Panc1 (cell line): Measurements from ENCODE around the gene PCBD1. TPM values are rescaled to one million over a fixed set of nuclear protein-coding genes. Genes with fewer than 3 reads are reported as not detected.
A peak's percentile ranks its signal among the peaks of the same experiment; 100 is the strongest.

Experiments used
- ATAC-seq: fragments of 200-7000 bp; cut with Tn5 transposase; 2 replicates; pipeline ENCODE4 v1.9.1; 2020; ENCODE audit warnings: mild to moderate bottlenecking, moderate library complexity
- BruUV-seq: library from RNA; stranded (reverse); fragments of 400-500 nt; replicated peaks from 2 replicates; lab custom pipeline; 2021; lab: Mats Ljungman, UMichigan
- CTCF ChIA-PET: fragments of 300-600 bp; sonication (Branson Sonifier 250); formaldehyde crosslinking; loops from one replicate; lab custom pipeline; 2022; ENCODE audit warnings: antibody characterized with exemption; lab: Charles Lee
- POLR2A ChIA-PET: fragments of 300-600 bp; sonication (Branson Sonifier 250); formaldehyde crosslinking; loops from one replicate; lab custom pipeline; 2022; ENCODE audit warnings: antibody characterized with exemption; lab: Charles Lee
- DNase-seq: peaks from one replicate; pipeline ENCODE4 v3.0.0-alpha.2; 2010; ENCODE audit warnings: low read depth, low spot score
- H3K27ac ChIP-seq: 2 replicates; pipeline ENCODE4 v1.5.1; 2011; ENCODE audit warnings: mild to moderate bottlenecking, low read length, inconsistent platforms
- H3K27me3 ChIP-seq: fragments of 200-500 bp; sonication (Bioruptor generic); 2 replicates; pipeline ENCODE4 v1.6.0; 2014; ENCODE audit warnings: low read length, inconsistent platforms; ENCODE audit not compliant: control insufficient read depth, insufficient read depth
- H3K36me3 ChIP-seq: fragments of 200-500 bp; sonication (Bioruptor generic); 2 replicates; pipeline ENCODE4 v1.5.1; 2014; ENCODE audit warnings: inconsistent platforms, mild to moderate bottlenecking, low read length, moderate library complexity; ENCODE audit not compliant: control insufficient read depth, insufficient read depth
- H3K4me1 ChIP-seq: 2 replicates; pipeline ENCODE4 v1.5.1; 2011; ENCODE audit warnings: inconsistent platforms, mild to moderate bottlenecking, low read length, moderate library complexity; ENCODE audit not compliant: control insufficient read depth, insufficient read depth
- H3K4me3 ChIP-seq, 2 experiments: 2 replicates each; pipeline ENCODE4 v1.5.1; 2011 to 2012; ENCODE audit warnings: low read depth in 2 of 2, low read length in 2 of 2, mild to moderate bottlenecking in 2 of 2, inconsistent platforms in 1 of 2, moderate library complexity in 1 of 2
- H3K9me3 ChIP-seq: fragments of 200-500 bp; sonication (Bioruptor generic); 2 replicates; pipeline ENCODE4 v1.5.1; 2014; ENCODE audit warnings: low read depth, mild to moderate bottlenecking, inconsistent platforms, low read length, moderate library complexity; ENCODE audit not compliant: control insufficient read depth, insufficient read depth
- POLR2AphosphoS5 ChIP-seq: IDR thresholded peaks from 2 replicates; pipeline ENCODE4 v1.6.1; 2012; ENCODE audit warnings: mild to moderate bottlenecking, low read depth, low read length, moderate library complexity
- SIN3A ChIP-seq: IDR thresholded peaks from 2 replicates; pipeline ENCODE4 v1.6.1; 2012; ENCODE audit warnings: low read depth, mild to moderate bottlenecking, low read length, moderate library complexity, borderline replicate concordance; ENCODE audit not compliant: insufficient read depth
- TCF7L2 ChIP-seq: IDR thresholded peaks from 2 replicates; pipeline ENCODE4 v1.6.1; 2011; ENCODE audit warnings: mild to moderate bottlenecking, low read depth, low read length, inconsistent platforms
- in situ Hi-C: cut with HindIII; loops from 2 replicates; pipeline ENCODE4 v1.10.0; 2016; ENCODE audit warnings: low sequenced_read_pairs, low pct_unique_long_range_greater_than_20kb
- intact Hi-C: fragments of 100-400 bp; cut with micrococcal nuclease; formaldehyde crosslinking; loops from one replicate; pipeline ENCODE4 v1.10.0; 2022; ENCODE audit not compliant: unreplicated experiment
- total RNA-seq: library from RNA; stranded (reverse); gene quantifications from one replicate; pipeline ENCODE4 v1.2.1, GENCODE V29; 2021; ENCODE audit not compliant: unreplicated experiment
- TF ChIP-seq, protein P1 (sequence below), 2 experiments: IDR thresholded peaks; 2 replicates each; pipeline ENCODE4 v1.6.1; 2011 to 2012; ENCODE audit warnings: low read depth in 2 of 2, control low read depth in 1 of 2, low read length in 1 of 2, mild to moderate bottlenecking in 1 of 2, moderate library complexity in 1 of 2; ENCODE audit not compliant: insufficient read depth in 1 of 2
- TF ChIP-seq, protein P2 (sequence below): fragments of 450-650 bp; IDR thresholded peaks from 2 replicates; pipeline ENCODE4 v1.5.1; 2017; ENCODE audit warnings: mild to moderate bottlenecking

PCBD1 gene
- total RNA-seq, 1 experiment from 2014 or later, result 122 TPM

DNA sequence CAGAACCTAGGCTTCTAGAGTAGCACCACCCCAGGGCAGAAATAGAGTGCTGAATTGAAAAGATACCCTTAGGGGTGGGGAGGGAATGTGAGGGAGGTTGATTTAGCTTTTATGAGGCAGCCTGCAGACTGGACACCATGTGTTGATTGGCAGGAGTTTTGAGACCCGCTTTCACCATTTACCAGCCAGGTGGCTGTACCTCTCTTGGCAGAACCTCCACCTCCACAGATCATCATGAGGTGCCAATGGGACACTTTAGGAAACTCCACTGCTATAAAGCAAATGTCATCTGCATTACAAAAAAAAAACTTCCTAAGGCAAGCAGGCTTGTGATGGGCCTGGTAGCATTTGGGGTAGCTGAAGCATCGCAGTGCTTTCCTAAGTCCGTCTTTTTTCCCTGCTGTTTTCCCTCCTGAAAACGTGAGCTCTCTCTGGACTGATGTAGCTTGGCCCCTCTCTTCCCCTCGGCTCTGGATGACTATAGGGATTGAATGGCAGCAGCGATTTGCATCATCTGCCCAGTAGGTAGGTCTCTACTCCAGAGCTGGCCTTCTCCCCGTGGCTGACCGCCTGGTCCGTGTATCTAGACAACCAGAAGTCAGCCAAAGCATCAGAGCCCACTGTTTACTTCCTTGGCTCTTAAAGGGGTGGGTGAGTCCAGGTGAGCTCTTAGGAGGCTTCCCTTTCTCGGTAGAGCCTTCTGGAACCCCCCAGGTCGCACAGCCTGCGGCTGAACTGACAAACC is 1.3 kb downstream of the PCBD1 start:
- ATAC-seq, result no peak
- H3K27me3 ChIP-seq, result no peaks in the 10 kb centered on the region
- H3K27ac ChIP-seq, result peak overlapping the region; percentile 76
- TF ChIP-seq, protein P1, sequence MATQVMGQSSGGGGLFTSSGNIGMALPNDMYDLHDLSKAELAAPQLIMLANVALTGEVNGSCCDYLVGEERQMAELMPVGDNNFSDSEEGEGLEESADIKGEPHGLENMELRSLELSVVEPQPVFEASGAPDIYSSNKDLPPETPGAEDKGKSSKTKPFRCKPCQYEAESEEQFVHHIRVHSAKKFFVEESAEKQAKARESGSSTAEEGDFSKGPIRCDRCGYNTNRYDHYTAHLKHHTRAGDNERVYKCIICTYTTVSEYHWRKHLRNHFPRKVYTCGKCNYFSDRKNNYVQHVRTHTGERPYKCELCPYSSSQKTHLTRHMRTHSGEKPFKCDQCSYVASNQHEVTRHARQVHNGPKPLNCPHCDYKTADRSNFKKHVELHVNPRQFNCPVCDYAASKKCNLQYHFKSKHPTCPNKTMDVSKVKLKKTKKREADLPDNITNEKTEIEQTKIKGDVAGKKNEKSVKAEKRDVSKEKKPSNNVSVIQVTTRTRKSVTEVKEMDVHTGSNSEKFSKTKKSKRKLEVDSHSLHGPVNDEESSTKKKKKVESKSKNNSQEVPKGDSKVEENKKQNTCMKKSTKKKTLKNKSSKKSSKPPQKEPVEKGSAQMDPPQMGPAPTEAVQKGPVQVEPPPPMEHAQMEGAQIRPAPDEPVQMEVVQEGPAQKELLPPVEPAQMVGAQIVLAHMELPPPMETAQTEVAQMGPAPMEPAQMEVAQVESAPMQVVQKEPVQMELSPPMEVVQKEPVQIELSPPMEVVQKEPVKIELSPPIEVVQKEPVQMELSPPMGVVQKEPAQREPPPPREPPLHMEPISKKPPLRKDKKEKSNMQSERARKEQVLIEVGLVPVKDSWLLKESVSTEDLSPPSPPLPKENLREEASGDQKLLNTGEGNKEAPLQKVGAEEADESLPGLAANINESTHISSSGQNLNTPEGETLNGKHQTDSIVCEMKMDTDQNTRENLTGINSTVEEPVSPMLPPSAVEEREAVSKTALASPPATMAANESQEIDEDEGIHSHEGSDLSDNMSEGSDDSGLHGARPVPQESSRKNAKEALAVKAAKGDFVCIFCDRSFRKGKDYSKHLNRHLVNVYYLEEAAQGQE (IDR thresholded peaks at IDR 0.05; ENCODE audit: insufficient read depth in 1 of 2, low read depth in 2 of 2, low read length in 1 of 2), result no peak
- TF ChIP-seq POLR2AphosphoS5 (no peak), SIN3A (no peak), TCF7L2 (no peak)
- TF ChIP-seq, protein P2, sequence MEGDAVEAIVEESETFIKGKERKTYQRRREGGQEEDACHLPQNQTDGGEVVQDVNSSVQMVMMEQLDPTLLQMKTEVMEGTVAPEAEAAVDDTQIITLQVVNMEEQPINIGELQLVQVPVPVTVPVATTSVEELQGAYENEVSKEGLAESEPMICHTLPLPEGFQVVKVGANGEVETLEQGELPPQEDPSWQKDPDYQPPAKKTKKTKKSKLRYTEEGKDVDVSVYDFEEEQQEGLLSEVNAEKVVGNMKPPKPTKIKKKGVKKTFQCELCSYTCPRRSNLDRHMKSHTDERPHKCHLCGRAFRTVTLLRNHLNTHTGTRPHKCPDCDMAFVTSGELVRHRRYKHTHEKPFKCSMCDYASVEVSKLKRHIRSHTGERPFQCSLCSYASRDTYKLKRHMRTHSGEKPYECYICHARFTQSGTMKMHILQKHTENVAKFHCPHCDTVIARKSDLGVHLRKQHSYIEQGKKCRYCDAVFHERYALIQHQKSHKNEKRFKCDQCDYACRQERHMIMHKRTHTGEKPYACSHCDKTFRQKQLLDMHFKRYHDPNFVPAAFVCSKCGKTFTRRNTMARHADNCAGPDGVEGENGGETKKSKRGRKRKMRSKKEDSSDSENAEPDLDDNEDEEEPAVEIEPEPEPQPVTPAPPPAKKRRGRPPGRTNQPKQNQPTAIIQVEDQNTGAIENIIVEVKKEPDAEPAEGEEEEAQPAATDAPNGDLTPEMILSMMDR, result no peak
- intact Hi-C loops, result loop anchor here (10.0 kb wide), 1 partner anchor 422 kb away; no protein-coding TSS in a partner anchor
- peaks cover 13% of the 10 kb centered on the region for H3K4me1 ChIP-seq
- ChIA-PET POLR2A (no interaction called here), CTCF (interaction anchor here (0.6 to 0.8 kb wide), 4 partner anchors 15 to 398 kb away, joined by 3 to 7 read pairs (median 3); no protein-coding TSS in a partner anchor)
- H3K36me3 ChIP-seq, result peaks cover 2% of the 10 kb centered on the region; the same call in 1 of the 2 replicates
- no peak for DNase-seq
- no peaks in the 10 kb centered on the region for H3K9me3 ChIP-seq
- in situ Hi-C loops, result no loop called here
- peak overlapping the region; percentile 63 to 75 for H3K4me3 ChIP-seq
- TSS peak; percentile 67 for BruUV-seq

DNA sequence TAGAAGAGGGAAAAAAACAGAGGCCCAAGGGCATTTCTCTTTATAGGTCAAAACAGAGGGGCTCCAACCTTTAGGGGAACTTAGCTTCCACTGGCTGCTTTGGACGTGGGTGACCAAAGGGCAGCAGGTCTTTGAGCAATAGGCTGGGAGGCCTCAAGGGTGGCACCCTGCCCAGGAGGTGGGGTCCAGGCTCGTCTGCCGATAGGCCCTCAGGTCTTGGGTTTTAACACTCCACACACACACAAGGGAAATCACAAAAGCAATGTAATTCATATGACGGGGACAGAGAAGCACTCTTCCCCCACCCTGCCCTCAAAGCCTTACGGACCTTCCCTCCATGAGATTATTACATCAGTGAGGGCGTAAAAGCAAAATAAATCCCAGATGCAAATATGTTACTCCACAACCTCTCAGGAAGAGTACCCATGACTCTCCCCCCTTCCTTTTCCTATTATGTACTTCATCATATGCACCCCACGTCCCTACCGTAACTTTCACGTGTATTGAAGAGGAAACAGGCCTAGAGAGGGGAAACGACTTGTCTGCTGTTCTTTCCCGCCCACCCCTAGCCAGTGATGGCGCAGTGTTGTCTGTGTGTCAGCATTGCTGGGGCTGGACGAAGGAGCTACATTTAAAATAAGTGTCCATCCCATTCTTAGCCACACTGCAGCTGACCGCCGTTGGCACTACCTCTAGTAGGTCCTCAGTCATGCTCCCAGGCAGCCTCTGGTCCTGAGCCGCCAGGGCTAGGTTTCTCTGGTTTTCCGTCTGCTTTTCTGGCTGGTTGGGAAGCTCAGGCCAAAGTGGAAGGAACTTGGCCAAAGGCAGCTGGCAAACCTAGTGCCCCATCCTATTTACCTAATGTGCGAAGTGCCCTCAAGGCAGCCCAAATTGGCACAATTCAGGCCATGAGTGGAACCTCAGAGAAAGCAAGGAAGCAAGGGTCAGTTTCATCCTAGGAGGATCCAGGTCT is 2.1 kb downstream of the PCBD1 start:
- ChIA-PET CTCF (interaction anchor here (0.8 kb wide), 1 partner anchor 398 kb away, joined by 3 read pairs; no protein-coding TSS in a partner anchor), POLR2A (no interaction called here)
- H3K9me3 ChIP-seq, result no peaks in the 10 kb centered on the region
- H3K27me3 ChIP-seq, result no peaks in the 10 kb centered on the region
- H3K4me1 ChIP-seq, result peaks cover 13% of the 10 kb centered on the region
- in situ Hi-C loops (no loop called here), intact Hi-C loops (loop anchor here (10.0 kb wide), 1 partner anchor 421 kb away; no protein-coding TSS in a partner anchor)
- no peak overlapping the region for H3K4me3 ChIP-seq
- no peak for DNase-seq
- no TSS peak for BruUV-seq
- H3K27ac ChIP-seq, result no peak overlapping the region
- TF ChIP-seq, protein P2, result no peak
- TF ChIP-seq SIN3A, result no peak
- TF ChIP-seq, protein P1 (IDR thresholded peaks at IDR 0.05; ENCODE audit: insufficient read depth in 1 of 2, low read depth in 2 of 2, low read length in 1 of 2), result no peak
- no peak for TF ChIP-seq POLR2AphosphoS5
- TF ChIP-seq TCF7L2, result no peak
- peaks cover 2% of the 10 kb centered on the region; the same call in 1 of the 2 replicates for H3K36me3 ChIP-seq
- ATAC-seq, result no peak
